NCI-H82 treated with DMSO at 0.1 percent for 48 hours (cell line): ENCODE data around the gene LMF2.
"Not testable (repeated sequence)": the region's sequence is repeated elsewhere in the genome, so short reads cannot be mapped to it uniquely, and the experiment has no call there.

Experiments used
- DNase-seq: peaks from one replicate; lab custom pipeline; 2025; ENCODE audit not compliant: unreplicated experiment; lab: John Stamatoyannopoulos, UW

The LMF2 gene

GRCh38 chr22:50523806-50524675 lies 16.5 kb upstream of the LMF2 start:
- DNase-seq: no peak

- no peak for DNase-seq
Observed at GRCh38 chr22:50523458-50523805, 15.9 kb upstream of the LMF2 start.

GRCh38 chr22:50522806-50523438 lies 15.4 kb upstream of the LMF2 start:
- DNase-seq: no peak

- no peak for DNase-seq
Observed at GRCh38 chr22:50522208-50522805, 14.8 kb upstream of the LMF2 start.

- DNase-seq: no peak
Observed at GRCh38 chr22:50521710-50522109, 14.2 kb upstream of the LMF2 start.

- no peak for DNase-seq
Observed at GRCh38 chr22:50520826-50521453, 13.4 kb upstream of the LMF2 start.

- not testable (repeated sequence) for DNase-seq
Observed at GRCh38 chr22:50520184-50520583, 12.7 kb upstream of the LMF2 start.

- DNase-seq: no peak
Observed at GRCh38 chr22:50519151-50519550, 11.6 kb upstream of the LMF2 start.

- DNase-seq: no peak
Observed at GRCh38 chr22:50518606-50519005, 11.1 kb upstream of the LMF2 start.

- DNase-seq: no peak
Observed at GRCh38 chr22:50517495-50518260, 10.2 kb upstream of the LMF2 start.

GRCh38 chr22:50516891-50517290 lies 9.4 kb upstream of the LMF2 start:
- no peak for DNase-seq

- no peak for DNase-seq
Observed at GRCh38 chr22:50516068-50516467, 8.6 kb upstream of the LMF2 start.

- no peak for DNase-seq
Observed at GRCh38 chr22:50513175-50513574, 5.7 kb upstream of the LMF2 start.

- DNase-seq: no peak
Observed at GRCh38 chr22:50508897-50509296, 1.4 kb upstream of the LMF2 start.

- peak; percentile 84 for DNase-seq
Observed at GRCh38 chr22:50507991-50508884, 736 bp upstream of the LMF2 start, which contains the start of gene NCAPH2. NCAPH2 (plus strand) TSS chr22:50508224; CDS start chr22:50508338, 114 bp downstream.

GRCh38 chr22:50506611-50507420 lies 686 bp downstream of the LMF2 start:
- DNase-seq: no peak

GRCh38 chr22:50505776-50506610 lies 1.5 kb downstream of the LMF2 start:
- DNase-seq: no peak

- no peak for DNase-seq
Observed at GRCh38 chr22:50505276-50505775, 2.2 kb downstream of the LMF2 start.
